Measurements from ENCODE around the gene ESPL1.

- no peak for TF ChIP-seq RFX5 (IDR thresholded peaks at IDR 0.05)
- no peak for TF ChIP-seq HDAC2 (IDR thresholded peaks at IDR 0.05)
- TF ChIP-seq SMC3 (IDR thresholded peaks at IDR 0.05) = no peak
- TF ChIP-seq, protein P1, sequence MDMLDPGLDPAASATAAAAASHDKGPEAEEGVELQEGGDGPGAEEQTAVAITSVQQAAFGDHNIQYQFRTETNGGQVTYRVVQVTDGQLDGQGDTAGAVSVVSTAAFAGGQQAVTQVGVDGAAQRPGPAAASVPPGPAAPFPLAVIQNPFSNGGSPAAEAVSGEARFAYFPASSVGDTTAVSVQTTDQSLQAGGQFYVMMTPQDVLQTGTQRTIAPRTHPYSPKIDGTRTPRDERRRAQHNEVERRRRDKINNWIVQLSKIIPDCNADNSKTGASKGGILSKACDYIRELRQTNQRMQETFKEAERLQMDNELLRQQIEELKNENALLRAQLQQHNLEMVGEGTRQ (IDR thresholded peaks at IDR 0.05) = no peak
- TF ChIP-seq, protein P2, sequence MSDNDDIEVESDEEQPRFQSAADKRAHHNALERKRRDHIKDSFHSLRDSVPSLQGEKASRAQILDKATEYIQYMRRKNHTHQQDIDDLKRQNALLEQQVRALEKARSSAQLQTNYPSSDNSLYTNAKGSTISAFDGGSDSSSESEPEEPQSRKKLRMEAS (IDR thresholded peaks at IDR 0.05) = no peak
- TF ChIP-seq, protein P3, sequence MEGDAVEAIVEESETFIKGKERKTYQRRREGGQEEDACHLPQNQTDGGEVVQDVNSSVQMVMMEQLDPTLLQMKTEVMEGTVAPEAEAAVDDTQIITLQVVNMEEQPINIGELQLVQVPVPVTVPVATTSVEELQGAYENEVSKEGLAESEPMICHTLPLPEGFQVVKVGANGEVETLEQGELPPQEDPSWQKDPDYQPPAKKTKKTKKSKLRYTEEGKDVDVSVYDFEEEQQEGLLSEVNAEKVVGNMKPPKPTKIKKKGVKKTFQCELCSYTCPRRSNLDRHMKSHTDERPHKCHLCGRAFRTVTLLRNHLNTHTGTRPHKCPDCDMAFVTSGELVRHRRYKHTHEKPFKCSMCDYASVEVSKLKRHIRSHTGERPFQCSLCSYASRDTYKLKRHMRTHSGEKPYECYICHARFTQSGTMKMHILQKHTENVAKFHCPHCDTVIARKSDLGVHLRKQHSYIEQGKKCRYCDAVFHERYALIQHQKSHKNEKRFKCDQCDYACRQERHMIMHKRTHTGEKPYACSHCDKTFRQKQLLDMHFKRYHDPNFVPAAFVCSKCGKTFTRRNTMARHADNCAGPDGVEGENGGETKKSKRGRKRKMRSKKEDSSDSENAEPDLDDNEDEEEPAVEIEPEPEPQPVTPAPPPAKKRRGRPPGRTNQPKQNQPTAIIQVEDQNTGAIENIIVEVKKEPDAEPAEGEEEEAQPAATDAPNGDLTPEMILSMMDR (IDR thresholded peaks at IDR 0.05) = no peak
- no peak for TF ChIP-seq ZSCAN20 (CRISPR knock-in tag; IDR thresholded peaks at IDR 0.05)
- TF ChIP-seq RAD21 (conservative IDR thresholded peaks at IDR 0.05 in 1 of 2, IDR thresholded peaks at IDR 0.05 in 1 of 2) = no peak
- no peak for TF ChIP-seq MYC (IDR thresholded peaks at IDR 0.05; ENCODE audit: borderline replicate concordance, low read length)
- no peak for TF ChIP-seq KDM1A (IDR thresholded peaks at IDR 0.05; ENCODE audit: low read depth)
- no peak for TF ChIP-seq ELK1 (IDR thresholded peaks at IDR 0.05; ENCODE audit: low read depth, low read length)
Observed at GRCh38 chr12:53265783-53266182, 2.3 kb upstream of the ESPL1 start.
